A673 (cell line): ENCODE results near the gene TBCD. TPM values are rescaled to one million over a fixed set of nuclear protein-coding genes. Genes with fewer than 3 reads are reported as not detected.

Source experiments
- BruUV-seq: library from RNA; stranded (reverse); fragments of 400-500 nt; replicated peaks from 2 replicates; lab custom pipeline; 2021; lab: Mats Ljungman, UMichigan
- CTCF ChIA-PET: fragments of 300-600 bp; sonication (Branson Sonifier 250); formaldehyde crosslinking; loops from one replicate; lab custom pipeline; 2022; ENCODE audit warnings: antibody characterized with exemption; lab: Charles Lee
- POLR2A ChIA-PET: fragments of 300-600 bp; sonication (Branson Sonifier 250); formaldehyde crosslinking; loops from one replicate; lab custom pipeline; 2022; ENCODE audit warnings: antibody characterized with exemption; ENCODE audit not compliant: low non-redundant PET; lab: Charles Lee
- DNase-seq: peaks from one replicate; pipeline ENCODE4 v3.0.0-alpha.2; 2015; ENCODE audit warnings: low spot score
- H3K27ac ChIP-seq: fragments of 200-600 bp; sonication (generic); 2 replicates; pipeline ENCODE4 v1.5.1; 2016; ENCODE audit warnings: mixed run types, low read depth, mild to moderate bottlenecking, mixed read lengths, antibody characterized with exemption, low read length; ENCODE audit not compliant: poor library complexity, severe bottlenecking
- H3K27me3 ChIP-seq: fragments of 200-600 bp; sonication (generic); replicated peaks from 2 replicates; pipeline ENCODE4 v1.6.1; 2017; ENCODE audit warnings: mixed run types, low read depth, mild to moderate bottlenecking, mixed read lengths, antibody characterized with exemption, low read length; ENCODE audit not compliant: insufficient read depth, poor library complexity
- H3K36me3 ChIP-seq: fragments of 200-600 bp; sonication (generic); 2 replicates; pipeline ENCODE4 v1.6.1; 2016; ENCODE audit warnings: mixed run types, mild to moderate bottlenecking, mixed read lengths, antibody characterized with exemption, low read length; ENCODE audit not compliant: insufficient read depth, poor library complexity, severe bottlenecking
- H3K4me1 ChIP-seq: fragments of 200-600 bp; sonication (generic); 2 replicates; pipeline ENCODE4 v1.6.1; 2017; ENCODE audit warnings: mixed run types, mild to moderate bottlenecking, mixed read lengths, antibody characterized with exemption, low read length; ENCODE audit not compliant: insufficient read depth, poor library complexity, severe bottlenecking
- H3K4me3 ChIP-seq: fragments of 200-600 bp; sonication (generic); 2 replicates; pipeline ENCODE4 v1.5.1; 2016; ENCODE audit warnings: low read depth, mixed run types, mild to moderate bottlenecking, mixed read lengths, low read length; ENCODE audit not compliant: poor library complexity, severe bottlenecking
- H3K9me3 ChIP-seq: fragments of 200-600 bp; sonication (generic); 2 replicates; pipeline ENCODE4 v1.6.1; 2016; ENCODE audit warnings: mixed run types, low read depth, mild to moderate bottlenecking, mixed read lengths, antibody characterized with exemption, low read length; ENCODE audit not compliant: poor library complexity, severe bottlenecking
- CTCF ChIP-seq: fragments of 300-800, 200-600 bp; sonication (generic); conservative IDR thresholded peaks from 2 replicates; pipeline ENCODE4 v1.5.1; 2017; ENCODE audit warnings: low read depth, mild to moderate bottlenecking, antibody characterized with exemption, low read length, moderate library complexity, mixed read lengths
- EZH2 ChIP-seq: fragments of 200-600 bp; sonication (generic); IDR thresholded peaks from 2 replicates; pipeline ENCODE4 v1.6.1; 2017; ENCODE audit warnings: borderline replicate concordance, low read depth, mild to moderate bottlenecking, mixed read lengths, antibody characterized with exemption, low read length; ENCODE audit not compliant: poor library complexity, severe bottlenecking
- intact Hi-C: fragments of 100-400 bp; cut with micrococcal nuclease; formaldehyde crosslinking; loops from one replicate; pipeline ENCODE4 v1.10.0; 2022; ENCODE audit not compliant: unreplicated experiment
- total RNA-seq: library from RNA; stranded (reverse); gene quantifications from 2 replicates; pipeline ENCODE4 v1.2.3, GENCODE V29; 2021

The TBCD gene
- total RNA-seq, 1 experiment from 2014 or later = 113 TPM

- Histone ChIP-seq H3K27me3 (no peaks in the 10 kb centered on the region), H3K27ac (no peak overlapping the region), H3K9me3 (no peaks in the 10 kb centered on the region), H3K4me3 (no peak overlapping the region), H3K36me3 (peaks cover 3% of the 10 kb centered on the region), H3K4me1 (no peaks in the 10 kb centered on the region)
- ChIA-PET CTCF (no interaction called here), POLR2A (no interaction called here)
- no TSS peak for BruUV-seq
- no peak for TF ChIP-seq CTCF
- TF ChIP-seq EZH2 = no peak
- intact Hi-C loops = no loop called here
- no peak for DNase-seq
These were observed 171.7 kb downstream of the TBCD start for GRCh38 chr17:82923366-82924113.

DNA sequence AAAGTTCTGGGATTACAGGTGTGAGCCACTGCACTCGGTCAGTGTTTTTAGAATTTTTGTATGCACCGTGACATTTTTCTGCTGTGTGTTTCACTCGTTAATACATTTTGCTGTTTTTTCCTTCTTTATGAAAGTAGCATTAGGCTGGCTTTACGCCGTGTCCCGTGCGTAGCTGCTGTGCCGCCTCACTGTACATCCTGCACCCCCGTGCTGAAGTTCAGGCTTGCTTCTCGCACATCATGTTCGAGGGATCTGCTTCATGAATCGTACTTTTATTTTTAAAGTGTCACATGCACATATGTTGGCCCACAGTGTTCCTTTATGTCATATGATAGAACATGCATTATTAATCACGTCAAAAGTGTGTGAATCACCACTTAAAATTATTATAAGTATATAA lies 172.3 kb downstream of the TBCD start:
- Histone ChIP-seq H3K27ac (no peak overlapping the region), H3K4me1 (no peaks in the 10 kb centered on the region), H3K36me3 (peaks cover 3% of the 10 kb centered on the region), H3K9me3 (no peaks in the 10 kb centered on the region), H3K27me3 (no peaks in the 10 kb centered on the region), H3K4me3 (no peak overlapping the region)
- TF ChIP-seq CTCF = no peak
- no peak for TF ChIP-seq EZH2
- no peak for DNase-seq
- ChIA-PET POLR2A (interaction anchor here (0.6 kb wide), 1 partner anchor 318 kb away, joined by 3 read pairs; no protein-coding TSS in a partner anchor), CTCF (no interaction called here)
- no TSS peak for BruUV-seq
- intact Hi-C loops = no loop called here

- no peaks in the 10 kb centered on the region for H3K9me3 ChIP-seq
- DNase-seq = no peak
- TF ChIP-seq EZH2 (no peak), CTCF (no peak)
- intact Hi-C loops = no loop called here
- no TSS peak for BruUV-seq
- CTCF ChIA-PET = no interaction called here
- H3K27ac ChIP-seq = no peak overlapping the region
- POLR2A ChIA-PET = interaction anchor here (0.6 kb wide), 1 partner anchor 317 kb away, joined by 3 read pairs; no protein-coding TSS in a partner anchor
- no peaks in the 10 kb centered on the region for H3K4me1 ChIP-seq
- peaks cover 6% of the 10 kb centered on the region for H3K36me3 ChIP-seq
- H3K27me3 ChIP-seq = no peaks in the 10 kb centered on the region
- H3K4me3 ChIP-seq = no peak overlapping the region
These were observed 172.9 kb downstream of the TBCD start for GRCh38 chr17:82924812-82925211.
